H9 (cell line): ENCODE measurements around the gene RPL10A. TPM values are rescaled to one million over a fixed set of nuclear protein-coding genes. Genes with fewer than 3 reads are reported as not detected.

Experiments
- DNase-seq: peaks from one replicate; pipeline ENCODE4 v3.0.0-alpha.2; 2017
- H2AFZ ChIP-seq: one replicate; pipeline ENCODE4 v1.6.1; 2013; ENCODE audit warnings: mild to moderate bottlenecking, low read length, control low read depth, moderate library complexity
- H2AK5ac ChIP-seq: 2 replicates; pipeline ENCODE4 v1.6.1; 2013; ENCODE audit warnings: low read length, control low read depth, mixed read lengths; ENCODE audit not compliant: insufficient read length
- H2BK120ac ChIP-seq: one replicate; pipeline ENCODE4 v1.6.1; 2013; ENCODE audit warnings: low read depth, mild to moderate bottlenecking, low read length, control low read depth, inconsistent platforms; ENCODE audit not compliant: poor library complexity, severe bottlenecking
- H2BK12ac ChIP-seq: 2 replicates; pipeline ENCODE4 v1.6.1; 2013; ENCODE audit warnings: low read length, control low read depth, mixed read lengths, low read depth; ENCODE audit not compliant: insufficient read length
- H2BK15ac ChIP-seq: 2 replicates; pipeline ENCODE4 v1.6.1; 2013; ENCODE audit warnings: low read depth, low read length, control low read depth
- H2BK20ac ChIP-seq: one replicate; pipeline ENCODE4 v1.6.1; 2013; ENCODE audit warnings: low read depth, mild to moderate bottlenecking, low read length, control low read depth, inconsistent platforms; ENCODE audit not compliant: poor library complexity, severe bottlenecking
- H2BK5ac ChIP-seq: 2 replicates; pipeline ENCODE4 v1.6.1; 2013; ENCODE audit warnings: low read length, control low read depth, mixed read lengths; ENCODE audit not compliant: insufficient read length
- H3K14ac ChIP-seq: 2 replicates; pipeline ENCODE4 v1.6.1; 2013; ENCODE audit warnings: low read length, control low read depth; ENCODE audit not compliant: insufficient read depth
- H3K18ac ChIP-seq: 2 replicates; pipeline ENCODE4 v1.6.1; 2013; ENCODE audit warnings: low read depth, mild to moderate bottlenecking, mixed read lengths, low read length, control low read depth; ENCODE audit not compliant: insufficient read length
- H3K23ac ChIP-seq: 2 replicates; pipeline ENCODE4 v1.6.1; 2013; ENCODE audit warnings: low read length, control low read depth, mixed read lengths, low read depth; ENCODE audit not compliant: insufficient read length
- H3K23me2 ChIP-seq: 2 replicates; pipeline ENCODE4 v1.6.1; 2013; ENCODE audit warnings: low read depth, mild to moderate bottlenecking, mixed read lengths, low read length, control low read depth; ENCODE audit not compliant: insufficient read length, poor library complexity, severe bottlenecking
- H3K27ac ChIP-seq: 2 replicates; pipeline ENCODE4 v1.5.1; 2013; ENCODE audit warnings: low read length, control low read depth, mixed read lengths, low read depth; ENCODE audit not compliant: insufficient read length
- H3K27me3 ChIP-seq: 2 replicates; pipeline ENCODE4 v1.6.1; 2013; ENCODE audit warnings: low read length, control low read depth, inconsistent platforms; ENCODE audit not compliant: insufficient read depth
- H3K4ac ChIP-seq: 2 replicates; pipeline ENCODE4 v1.6.1; 2013; ENCODE audit warnings: low read depth, mild to moderate bottlenecking, control low read depth, inconsistent platforms, low read length, moderate library complexity
- H3K4me1 ChIP-seq: 2 replicates; pipeline ENCODE4 v1.6.1; 2013; ENCODE audit warnings: low read length, control low read depth, inconsistent platforms; ENCODE audit not compliant: insufficient read depth
- H3K4me2 ChIP-seq: 2 replicates; pipeline ENCODE4 v1.6.1; 2013; ENCODE audit warnings: low read length, control low read depth, mixed read lengths; ENCODE audit not compliant: insufficient read length, insufficient read depth
- H3K56ac ChIP-seq: 2 replicates; pipeline ENCODE4 v1.6.1; 2013; ENCODE audit warnings: low read depth, mild to moderate bottlenecking, mixed read lengths, low read length, control low read depth; ENCODE audit not compliant: insufficient read length
- H3K79me1 ChIP-seq: 2 replicates; pipeline ENCODE4 v1.6.1; 2013; ENCODE audit warnings: low read depth, mild to moderate bottlenecking, moderate library complexity, low read length, control low read depth, inconsistent platforms; ENCODE audit not compliant: insufficient read depth, poor library complexity, severe bottlenecking
- H3K79me2 ChIP-seq: 2 replicates; pipeline ENCODE4 v1.6.1; 2013; ENCODE audit warnings: low read length, control low read depth, inconsistent platforms; ENCODE audit not compliant: insufficient read depth
- H3K9ac ChIP-seq: 2 replicates; pipeline ENCODE4 v1.6.1; 2013; ENCODE audit warnings: low read length, control low read depth, mixed read lengths; ENCODE audit not compliant: insufficient read length; ENCODE audit errors: extremely low read depth
- H3K9me3 ChIP-seq: one replicate; pipeline ENCODE4 v1.6.1; 2013; ENCODE audit warnings: low read depth, low read length, inconsistent platforms; ENCODE audit not compliant: control insufficient read depth
- H3T11ph ChIP-seq: one replicate; pipeline ENCODE4 v1.6.1; 2013; ENCODE audit warnings: mild to moderate bottlenecking, low read length, control low read depth, inconsistent platforms
- H4K20me1 ChIP-seq: one replicate; pipeline ENCODE4 v1.6.1; 2013; ENCODE audit not compliant: control insufficient read depth, insufficient read length, insufficient read depth
- H4K5ac ChIP-seq: 2 replicates; pipeline ENCODE4 v1.6.1; 2013; ENCODE audit warnings: low read depth, mild to moderate bottlenecking, mixed read lengths, low read length, control low read depth; ENCODE audit not compliant: insufficient read length
- H4K8ac ChIP-seq: replicated peaks from 2 replicates; pipeline ENCODE4 v1.6.1; 2013; ENCODE audit warnings: low read length, control low read depth, mixed read lengths, low read depth; ENCODE audit not compliant: insufficient read length
- H4K91ac ChIP-seq: 2 replicates; pipeline ENCODE4 v1.6.1; 2013; ENCODE audit warnings: low read depth, mild to moderate bottlenecking, moderate library complexity, mixed read lengths, low read length, control low read depth; ENCODE audit not compliant: insufficient read length
- H3K27ac Mint-ChIP-seq, 3 experiments: 2 replicates in 2 of 3; 3 replicates in 1 of 3; pipeline ENCODE4 v1.8.0; 2020 to 2021; ENCODE audit warnings: mixed read lengths in 3 of 3, mild to moderate bottlenecking in 1 of 3, moderate library complexity in 1 of 3
- H3K27me3 Mint-ChIP-seq: 2 replicates; pipeline ENCODE4 v1.8.0; 2021; ENCODE audit warnings: low read depth, mild to moderate bottlenecking, moderate library complexity, mixed read lengths
- H3K36me3 Mint-ChIP-seq, 3 experiments: 2 replicates in 2 of 3; 3 replicates in 1 of 3; pipeline ENCODE4 v1.8.0; 2020 to 2021; ENCODE audit warnings: low read depth in 3 of 3, mixed read lengths in 3 of 3; ENCODE audit not compliant: insufficient read depth in 1 of 3
- H3K4me1 Mint-ChIP-seq, 2 experiments: 2 replicates each; pipeline ENCODE4 v1.8.0; 2020; ENCODE audit warnings: mixed read lengths in 2 of 2
- H3K4me3 Mint-ChIP-seq, 2 experiments: 2 replicates in 1 of 2; 3 replicates in 1 of 2; pipeline ENCODE4 v1.8.0; 2020 to 2021; ENCODE audit warnings: mild to moderate bottlenecking in 2 of 2, mixed read lengths in 2 of 2, moderate library complexity in 1 of 2
- H3K9me3 Mint-ChIP-seq, 2 experiments: 2 replicates in 1 of 2; 3 replicates in 1 of 2; pipeline ENCODE4 v1.8.0; 2020; ENCODE audit warnings: mild to moderate bottlenecking in 2 of 2, mixed read lengths in 2 of 2, moderate library complexity in 1 of 2
- WGBS: extraction: QIAGEN DNeasy Blood & Tissue Kit; methylation state at CpG from one replicate; pipeline ENCODE4 v1.1.7; 2013; ENCODE audit warnings: missing lambda C conversion rate, low lambda C conversion rate, mixed read lengths; ENCODE audit not compliant: insufficient read length; ENCODE audit errors: extremely low coverage; 5-methylcytosine and 5-hydroxymethylcytosine counted together
- total RNA-seq: library from RNA; stranded (reverse); gene quantifications from 2 replicates; pipeline ENCODE4 v1.2.1, GENCODE V29; 2021
- TF ChIP-seq, protein P1 (sequence below): fragments of 200-600 bp; sonication (generic); conservative IDR thresholded peaks from 3 replicates; pipeline ENCODE4 v1.8.0; 2021; ENCODE audit warnings: antibody characterized with exemption, mild to moderate bottlenecking

Gene RPL10A
- total RNA-seq, 1 experiment from 2014 or later = 1,830 TPM

DNA sequence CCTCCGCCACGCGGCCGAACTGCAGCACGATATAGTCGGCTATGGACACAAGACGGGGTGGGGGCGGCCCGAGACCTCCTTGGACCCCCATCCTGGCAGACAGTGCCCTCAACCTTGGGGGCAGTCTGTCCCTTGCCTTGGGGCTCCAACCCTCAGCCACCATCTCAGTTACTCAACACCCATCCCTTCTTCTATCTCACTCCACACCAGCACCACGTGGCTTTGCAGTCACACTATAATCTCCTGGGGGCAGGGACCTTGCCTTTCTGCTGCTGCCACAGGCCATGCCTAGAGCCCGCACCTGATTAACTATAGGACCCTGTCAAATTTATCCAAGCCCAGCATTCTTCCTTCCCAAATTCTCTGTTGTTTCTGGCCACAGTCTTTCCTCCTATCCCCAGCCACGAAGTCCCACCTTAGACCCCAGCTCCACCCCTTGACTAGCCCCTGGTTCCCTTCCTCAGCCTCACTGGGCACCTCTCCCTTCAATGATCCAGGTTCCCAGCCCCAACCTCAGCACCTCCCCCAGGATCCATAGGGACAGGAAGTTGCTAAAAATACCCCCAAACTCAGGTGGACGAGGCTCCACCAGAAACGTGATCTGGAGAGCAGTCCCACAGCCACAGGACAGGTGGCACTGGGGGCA is 30.3 kb downstream of the RPL10A start:
- H2AK5ac ChIP-seq = no peak overlapping the region
- no peak overlapping the region for H3K4ac ChIP-seq
- Mint-ChIP-seq H3K9me3 (no peaks in the 10 kb centered on the region), H3K4me3 (peak overlapping the region; percentile 81 to 84), H3K27ac (peak overlapping the region in 1 of 3 experiments; percentile 90; a peak in 2 of 7 replicates), H3K4me1 (peaks cover 39 to 42% of the 10 kb centered on the region in 2 experiments), H3K27me3 (peaks cover 31% of the 10 kb centered on the region), H3K36me3 (peaks cover 0 to 4% (median 0%) of the 10 kb centered on the region in 3 experiments; a peak in 2 of 7 replicates)
- no peak overlapping the region for H3K9ac ChIP-seq
- H3K18ac ChIP-seq = peak overlapping the region; percentile 25
- H3K14ac ChIP-seq = peak overlapping the region; percentile 48; the same call in 1 of the 2 replicates
- H2BK12ac ChIP-seq = no peak overlapping the region
- H4K20me1 ChIP-seq = peaks cover 1% of the 10 kb centered on the region
- WGBS = no CpG with 5 or more reads among the region's 14 CpGs
- H3K27ac ChIP-seq = no peak overlapping the region
- H3T11ph ChIP-seq = no peak overlapping the region
- no peak overlapping the region for H2BK5ac ChIP-seq
- no peak overlapping the region for H4K5ac ChIP-seq
- H3K4me1 ChIP-seq = peaks cover 6% of the 10 kb centered on the region; the same call in 1 of the 2 replicates
- H3K4me2 ChIP-seq = peak overlapping the region; percentile 33
- no peak for DNase-seq
- H2AFZ ChIP-seq = no peak overlapping the region
- H4K91ac ChIP-seq = no peak overlapping the region
- peaks cover 12% of the 10 kb centered on the region for H3K23me2 ChIP-seq
- no peak overlapping the region for H2BK20ac ChIP-seq
- no peaks in the 10 kb centered on the region for H3K79me1 ChIP-seq
- H3K27me3 ChIP-seq = no peaks in the 10 kb centered on the region; the same call in 1 of the 2 replicates
- H3K23ac ChIP-seq = no peak overlapping the region
- H4K8ac ChIP-seq = no peak overlapping the region
- H2BK120ac ChIP-seq = no peak overlapping the region
- H3K79me2 ChIP-seq = peaks cover 2% of the 10 kb centered on the region; the same call in 1 of the 2 replicates
- TF ChIP-seq, protein P1, sequence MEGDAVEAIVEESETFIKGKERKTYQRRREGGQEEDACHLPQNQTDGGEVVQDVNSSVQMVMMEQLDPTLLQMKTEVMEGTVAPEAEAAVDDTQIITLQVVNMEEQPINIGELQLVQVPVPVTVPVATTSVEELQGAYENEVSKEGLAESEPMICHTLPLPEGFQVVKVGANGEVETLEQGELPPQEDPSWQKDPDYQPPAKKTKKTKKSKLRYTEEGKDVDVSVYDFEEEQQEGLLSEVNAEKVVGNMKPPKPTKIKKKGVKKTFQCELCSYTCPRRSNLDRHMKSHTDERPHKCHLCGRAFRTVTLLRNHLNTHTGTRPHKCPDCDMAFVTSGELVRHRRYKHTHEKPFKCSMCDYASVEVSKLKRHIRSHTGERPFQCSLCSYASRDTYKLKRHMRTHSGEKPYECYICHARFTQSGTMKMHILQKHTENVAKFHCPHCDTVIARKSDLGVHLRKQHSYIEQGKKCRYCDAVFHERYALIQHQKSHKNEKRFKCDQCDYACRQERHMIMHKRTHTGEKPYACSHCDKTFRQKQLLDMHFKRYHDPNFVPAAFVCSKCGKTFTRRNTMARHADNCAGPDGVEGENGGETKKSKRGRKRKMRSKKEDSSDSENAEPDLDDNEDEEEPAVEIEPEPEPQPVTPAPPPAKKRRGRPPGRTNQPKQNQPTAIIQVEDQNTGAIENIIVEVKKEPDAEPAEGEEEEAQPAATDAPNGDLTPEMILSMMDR = no peak
- no peak overlapping the region for H3K56ac ChIP-seq
- no peaks in the 10 kb centered on the region for H3K9me3 ChIP-seq
- no peak overlapping the region for H2BK15ac ChIP-seq
